ENCODE data around the gene PMEPA1.

PMEPA1 gene

GRCh38 chr20:57620999-57621398, 88.8 kb downstream of the PMEPA1 start:
- no peak overlapping the region for H3K27ac ChIP-seq (replicated peaks; ENCODE audit: low read length)
- no peak overlapping the region for H2BK15ac ChIP-seq (ENCODE audit: low read length)
- H3K23ac ChIP-seq (ENCODE audit: low read depth, low read length, poor library complexity) = no peak overlapping the region
- no peak for DNase-seq (ENCODE audit: low spot score)
- WGBS, 2 donors (ENCODE audit: extremely low coverage in 2 of 2, insufficient read length in 2 of 2, insufficient replicate concordance in 1 of 2) = no CpG with 5 or more reads among the region's 11 CpGs
- H3K9ac ChIP-seq (ENCODE audit: low read depth, low read length, poor library complexity) = no peak overlapping the region
- H2BK12ac ChIP-seq (ENCODE audit: low read length) = no peak overlapping the region
- no peak overlapping the region for H3K4me3 ChIP-seq (ENCODE audit: low read length in 2 of 2)
- peaks cover 0 to 18% (median 2%) of the 10 kb centered on the region in 3 experiments for H3K27me3 ChIP-seq (ENCODE audit: control insufficient read depth in 3 of 3, insufficient read depth in 3 of 3, low read depth in 1 of 3, low read length in 3 of 3)
- H3K14ac ChIP-seq (ENCODE audit: low read length) = no peak overlapping the region
- H2AK5ac ChIP-seq (ENCODE audit: low read depth, low read length) = no peak overlapping the region
- peaks cover 0 to 1% of the 10 kb centered on the region in 2 donors for H3K4me1 ChIP-seq (ENCODE audit: control insufficient read depth in 2 of 2, insufficient read depth in 1 of 2, low read depth in 1 of 2, low read length in 2 of 2)
- no peak overlapping the region for H2BK5ac ChIP-seq (ENCODE audit: low read length)
- no peaks in the 10 kb centered on the region for H3K36me3 ChIP-seq (replicated peaks in 1 of 2; ENCODE audit: control insufficient read depth in 2 of 2, insufficient read depth in 2 of 2, low read length in 2 of 2)
- no peak overlapping the region for H2BK120ac ChIP-seq (ENCODE audit: low read depth, low read length)
- H3K4ac ChIP-seq (ENCODE audit: low read length) = no peak overlapping the region
- no peak overlapping the region for H2AFZ ChIP-seq (ENCODE audit: low read length)
- H3K4me2 ChIP-seq (ENCODE audit: insufficient read depth, low read length, poor library complexity, severe bottlenecking) = no peak overlapping the region
- H3K18ac ChIP-seq (ENCODE audit: low read length) = no peak overlapping the region
- peaks cover 2 to 4% of the 10 kb centered on the region in 2 donors for H3K9me3 ChIP-seq (replicated peaks in 1 of 2; ENCODE audit: control insufficient read depth in 2 of 2, insufficient read depth in 1 of 2, low read depth in 1 of 2, low read length in 2 of 2)
- no peaks in the 10 kb centered on the region for H3K79me1 ChIP-seq (ENCODE audit: low read depth, low read length)
- H4K8ac ChIP-seq (ENCODE audit: low read depth, low read length) = no peak overlapping the region
- no peak overlapping the region for H4K91ac ChIP-seq (ENCODE audit: low read depth, low read length, poor library complexity)

DNA sequence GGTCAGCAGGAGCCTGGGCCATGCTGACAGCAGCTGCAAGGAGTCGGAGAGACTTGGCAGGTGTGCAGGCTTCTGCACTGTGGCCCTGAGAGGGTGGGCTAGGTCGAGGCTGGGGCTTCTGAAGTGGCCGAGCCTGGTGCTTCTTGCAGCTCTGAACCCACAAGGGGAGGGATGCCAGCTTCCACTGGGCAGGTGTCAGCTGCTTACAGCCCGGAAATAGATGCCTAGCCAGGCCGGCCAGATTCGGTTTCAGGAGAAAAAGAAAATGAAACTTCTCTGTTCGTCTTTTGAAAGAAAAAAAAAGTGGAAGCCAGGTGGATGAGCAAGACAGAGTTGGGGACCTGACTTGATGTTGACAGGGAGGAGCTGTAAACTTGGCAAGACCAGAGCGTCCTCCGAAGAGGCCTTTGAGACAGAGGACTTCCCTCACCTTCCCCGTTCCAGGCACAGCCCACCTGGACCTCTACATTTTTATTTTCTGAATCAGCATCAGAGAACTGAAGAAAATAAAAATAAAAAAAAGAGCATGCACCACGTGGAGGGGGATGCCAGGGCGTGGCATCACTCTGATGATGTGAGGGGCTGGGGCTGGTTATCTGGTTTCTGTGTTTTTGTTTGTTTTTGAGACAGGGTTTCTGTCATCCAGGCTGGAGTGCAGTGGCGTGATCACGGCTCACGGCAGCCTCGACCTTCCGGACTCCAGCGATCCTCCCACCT, 89.4 kb downstream of the PMEPA1 start, which contains the start of gene ZBP1:
ZBP1 (minus strand) TSS at position 153 of the 717 bp plus-strand sequence; CDS start at position 22, 131 bp downstream.
- H3K79me1 ChIP-seq (ENCODE audit: low read depth, low read length) = no peaks in the 10 kb centered on the region
- no peak within 1 kb of the TSS for H2BK120ac ChIP-seq (ENCODE audit: low read depth, low read length)
- H2AFZ ChIP-seq (ENCODE audit: low read length) = no peak within 1 kb of the TSS
- no peak within 1 kb of the TSS for H3K4ac ChIP-seq (ENCODE audit: low read length)
- no peak within 1 kb of the TSS for H2AK5ac ChIP-seq (ENCODE audit: low read depth, low read length)
- no peak within 1 kb of the TSS for H3K14ac ChIP-seq (ENCODE audit: low read length)
- H2BK15ac ChIP-seq (ENCODE audit: low read length) = no peak within 1 kb of the TSS
- WGBS, 2 donors (ENCODE audit: extremely low coverage in 2 of 2, insufficient read length in 2 of 2, insufficient replicate concordance in 1 of 2) = no CpG with 5 or more reads among the region's 18 CpGs
- no peak within 1 kb of the TSS for H2BK12ac ChIP-seq (ENCODE audit: low read length)
- H4K8ac ChIP-seq (ENCODE audit: low read depth, low read length) = no peak within 1 kb of the TSS
- no peak for DNase-seq (ENCODE audit: low spot score)
- no peak within 1 kb of the TSS for H2BK5ac ChIP-seq (ENCODE audit: low read length)
- H3K36me3 ChIP-seq (replicated peaks in 1 of 2; ENCODE audit: control insufficient read depth in 2 of 2, insufficient read depth in 2 of 2, low read length in 2 of 2) = no peaks in the 10 kb centered on the region
- H3K9ac ChIP-seq (ENCODE audit: low read depth, low read length, poor library complexity) = no peak within 1 kb of the TSS
- H3K4me2 ChIP-seq (ENCODE audit: insufficient read depth, low read length, poor library complexity, severe bottlenecking) = no peak within 1 kb of the TSS
- H3K18ac ChIP-seq (ENCODE audit: low read length) = no peak within 1 kb of the TSS
- no peak within 1 kb of the TSS for H3K4me3 ChIP-seq (ENCODE audit: low read length in 2 of 2)
- H3K4me1 ChIP-seq (ENCODE audit: control insufficient read depth in 2 of 2, insufficient read depth in 1 of 2, low read depth in 1 of 2, low read length in 2 of 2) = peaks cover 0 to 1% of the 10 kb centered on the region in 2 donors
- H3K27me3 ChIP-seq (ENCODE audit: control insufficient read depth in 3 of 3, insufficient read depth in 3 of 3, low read depth in 1 of 3, low read length in 3 of 3) = peaks cover 0 to 18% (median 2%) of the 10 kb centered on the region in 3 experiments
- no peak within 1 kb of the TSS for H3K23ac ChIP-seq (ENCODE audit: low read depth, low read length, poor library complexity)
- no peak within 1 kb of the TSS for H4K91ac ChIP-seq (ENCODE audit: low read depth, low read length, poor library complexity)
- H3K27ac ChIP-seq (replicated peaks; ENCODE audit: low read length) = no peak within 1 kb of the TSS
- peaks cover 2 to 4% of the 10 kb centered on the region in 2 donors for H3K9me3 ChIP-seq (replicated peaks in 1 of 2; ENCODE audit: control insufficient read depth in 2 of 2, insufficient read depth in 1 of 2, low read depth in 1 of 2, low read length in 2 of 2)

DNA sequence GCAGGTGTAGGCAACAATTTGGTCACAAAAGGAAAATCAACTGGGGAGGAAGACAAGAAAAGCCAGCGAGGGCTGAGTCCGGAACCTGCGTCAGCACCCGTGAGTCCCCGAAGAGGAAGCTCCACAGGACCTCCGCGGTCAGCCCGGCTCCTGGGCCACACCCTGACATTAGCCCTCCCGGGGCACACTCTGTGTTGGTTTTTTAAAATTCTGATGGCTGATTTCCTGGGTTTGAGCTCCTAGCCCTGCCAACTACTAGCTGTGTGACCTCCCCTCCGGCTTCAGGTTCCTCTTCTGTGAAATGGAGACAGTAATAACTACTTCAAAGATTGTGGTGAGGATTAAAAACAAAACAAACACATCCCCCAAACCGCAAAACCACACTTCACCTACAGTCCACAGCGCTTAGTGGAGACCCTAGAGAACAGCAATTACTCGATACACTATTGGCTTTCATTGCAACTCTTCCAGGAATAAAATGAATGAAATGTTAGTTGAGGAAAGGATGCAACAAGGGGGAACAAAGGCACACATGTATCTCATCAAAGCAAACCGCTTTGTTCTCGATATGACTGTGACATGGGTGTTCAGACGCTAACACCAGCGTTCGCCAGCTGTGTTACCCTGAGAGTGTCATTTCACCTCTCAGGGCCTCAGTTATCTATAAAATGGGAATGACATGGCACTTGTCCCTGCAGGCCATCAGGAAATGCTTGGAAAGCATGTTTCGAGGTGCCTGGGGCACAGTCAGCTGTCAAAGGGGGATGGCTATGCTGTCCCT, 90.6 kb downstream of the PMEPA1 start:
- Histone ChIP-seq H3K14ac (ENCODE audit: low read length) (no peak overlapping the region), H2AFZ (ENCODE audit: low read length) (no peak overlapping the region), H3K4me2 (ENCODE audit: insufficient read depth, low read length, poor library complexity, severe bottlenecking) (no peak overlapping the region), H3K4ac (ENCODE audit: low read length) (no peak overlapping the region), H3K79me1 (ENCODE audit: low read depth, low read length) (no peaks in the 10 kb centered on the region), H4K91ac (ENCODE audit: low read depth, low read length, poor library complexity) (no peak overlapping the region), H2BK5ac (ENCODE audit: low read length) (no peak overlapping the region), H2BK120ac (ENCODE audit: low read depth, low read length) (no peak overlapping the region), H2BK12ac (ENCODE audit: low read length) (no peak overlapping the region), H3K18ac (ENCODE audit: low read length) (no peak overlapping the region), H3K9me3 (replicated peaks in 1 of 2; ENCODE audit: control insufficient read depth in 2 of 2, insufficient read depth in 1 of 2, low read depth in 1 of 2, low read length in 2 of 2) (peaks cover 0 to 2% of the 10 kb centered on the region in 2 donors), H3K23ac (ENCODE audit: low read depth, low read length, poor library complexity) (no peak overlapping the region), H3K27ac (replicated peaks; ENCODE audit: low read length) (no peak overlapping the region), H3K4me1 (ENCODE audit: control insufficient read depth in 2 of 2, insufficient read depth in 1 of 2, low read depth in 1 of 2, low read length in 2 of 2) (peaks cover 0 to 1% of the 10 kb centered on the region in 2 donors), H2BK15ac (ENCODE audit: low read length) (no peak overlapping the region), H2AK5ac (ENCODE audit: low read depth, low read length) (no peak overlapping the region), H3K27me3 (ENCODE audit: control insufficient read depth in 3 of 3, insufficient read depth in 3 of 3, low read depth in 1 of 3, low read length in 3 of 3) (peaks cover 0 to 25% (median 2%) of the 10 kb centered on the region in 3 experiments), H3K36me3 (replicated peaks in 1 of 2; ENCODE audit: control insufficient read depth in 2 of 2, insufficient read depth in 2 of 2, low read length in 2 of 2) (no peaks in the 10 kb centered on the region), H3K4me3 (ENCODE audit: low read length in 2 of 2) (no peak overlapping the region), H4K8ac (ENCODE audit: low read depth, low read length) (no peak overlapping the region), H3K9ac (ENCODE audit: low read depth, low read length, poor library complexity) (no peak overlapping the region)
- WGBS, 2 donors (ENCODE audit: extremely low coverage in 2 of 2, insufficient read length in 2 of 2, insufficient replicate concordance in 1 of 2) = no CpG with 5 or more reads among the region's 19 CpGs
- DNase-seq (ENCODE audit: low spot score) = no peak

- no peak overlapping the region for H2BK120ac ChIP-seq (ENCODE audit: low read depth, low read length)
- peaks cover 0 to 2% of the 10 kb centered on the region in 2 donors for H3K9me3 ChIP-seq (replicated peaks in 1 of 2; ENCODE audit: control insufficient read depth in 2 of 2, insufficient read depth in 1 of 2, low read depth in 1 of 2, low read length in 2 of 2)
- no peak overlapping the region for H3K23ac ChIP-seq (ENCODE audit: low read depth, low read length, poor library complexity)
- H2BK12ac ChIP-seq (ENCODE audit: low read length) = no peak overlapping the region
- peaks cover 0 to 25% (median 2%) of the 10 kb centered on the region in 3 experiments for H3K27me3 ChIP-seq (ENCODE audit: control insufficient read depth in 3 of 3, insufficient read depth in 3 of 3, low read depth in 1 of 3, low read length in 3 of 3)
- H3K36me3 ChIP-seq (replicated peaks in 1 of 2; ENCODE audit: control insufficient read depth in 2 of 2, insufficient read depth in 2 of 2, low read length in 2 of 2) = no peaks in the 10 kb centered on the region
- H3K18ac ChIP-seq (ENCODE audit: low read length) = no peak overlapping the region
- H3K4me1 ChIP-seq (ENCODE audit: control insufficient read depth in 2 of 2, insufficient read depth in 1 of 2, low read depth in 1 of 2, low read length in 2 of 2) = peaks cover 0 to 1% of the 10 kb centered on the region in 2 donors
- no peak overlapping the region for H3K27ac ChIP-seq (replicated peaks; ENCODE audit: low read length)
- no peak overlapping the region for H3K4me2 ChIP-seq (ENCODE audit: insufficient read depth, low read length, poor library complexity, severe bottlenecking)
- H4K8ac ChIP-seq (ENCODE audit: low read depth, low read length) = no peak overlapping the region
- no peak overlapping the region for H2BK15ac ChIP-seq (ENCODE audit: low read length)
- no peak overlapping the region for H3K14ac ChIP-seq (ENCODE audit: low read length)
- H4K91ac ChIP-seq (ENCODE audit: low read depth, low read length, poor library complexity) = no peak overlapping the region
- H3K9ac ChIP-seq (ENCODE audit: low read depth, low read length, poor library complexity) = no peak overlapping the region
- H3K4me3 ChIP-seq (ENCODE audit: low read length in 2 of 2) = no peak overlapping the region
- no peak overlapping the region for H2AK5ac ChIP-seq (ENCODE audit: low read depth, low read length)
- no peak overlapping the region for H2BK5ac ChIP-seq (ENCODE audit: low read length)
- no peak for DNase-seq (ENCODE audit: low spot score)
- no peak overlapping the region for H2AFZ ChIP-seq (ENCODE audit: low read length)
- no peaks in the 10 kb centered on the region for H3K79me1 ChIP-seq (ENCODE audit: low read depth, low read length)
- no peak overlapping the region for H3K4ac ChIP-seq (ENCODE audit: low read length)
- no CpG with 5 or more reads among the region's 6 CpGs for WGBS, 2 donors (ENCODE audit: extremely low coverage in 2 of 2, insufficient read length in 2 of 2, insufficient replicate concordance in 1 of 2)
Observed at GRCh38 chr20:57618764-57619050, 91.1 kb downstream of the PMEPA1 start.
